HepG2 (cell line): ENCODE data around the gene SNRPF. TPM values are rescaled to one million over a fixed set of nuclear protein-coding genes. Genes with fewer than 3 reads are reported as not detected.
A peak's percentile ranks its signal among the peaks of the same experiment; 100 is the strongest.

Experiments
- CHD2 ChIP-seq: IDR thresholded peaks from 2 replicates; pipeline ENCODE4 v1.6.1; 2011; ENCODE audit warnings: low read depth, low read length, improper control_type of control experiment
- GZF1 ChIP-seq: sonication (generic); formaldehyde crosslinking; IDR thresholded peaks from 2 replicates; pipeline ENCODE4 v1.5.1; 2020; ENCODE audit warnings: mild to moderate bottlenecking, missing genetic modification reagents
- HOXD1 ChIP-seq: sonication (generic); formaldehyde crosslinking; IDR thresholded peaks from 2 replicates; pipeline ENCODE4 v1.5.0; 2020; ENCODE audit warnings: missing genetic modification reagents
- IKZF5 ChIP-seq: IDR thresholded peaks from 2 replicates; pipeline ENCODE4 v1.6.1; 2018; ENCODE audit warnings: missing genetic modification reagents, mild to moderate bottlenecking, missing compliant biosample characterization
- KIAA2018 ChIP-seq: sonication (generic); formaldehyde crosslinking; IDR thresholded peaks from 2 replicates; pipeline ENCODE4 v1.5.0; 2020; ENCODE audit warnings: mild to moderate bottlenecking, missing genetic modification reagents, borderline replicate concordance
- MXI1 ChIP-seq: IDR thresholded peaks from 3 replicates; pipeline ENCODE4 v1.6.1; 2012; ENCODE audit warnings: low read depth, low read length, inconsistent platforms, borderline replicate concordance
- NCOA2 ChIP-seq: sonication (generic); formaldehyde crosslinking; IDR thresholded peaks from 2 replicates; pipeline ENCODE4 v1.8.0; 2022; ENCODE audit warnings: inconsistent platforms
- NFKB2 ChIP-seq: sonication (generic); formaldehyde crosslinking; IDR thresholded peaks from 2 replicates; pipeline ENCODE4 v1.4.0; 2020; ENCODE audit warnings: missing genetic modification reagents, borderline replicate concordance
- PAWR ChIP-seq: sonication (generic); formaldehyde crosslinking; IDR thresholded peaks from 2 replicates; pipeline ENCODE4 v1.4.0; 2020; ENCODE audit warnings: missing genetic modification reagents, mild to moderate bottlenecking, borderline replicate concordance
- RAD21 ChIP-seq: fragments of 450-650 bp; formaldehyde crosslinking; IDR thresholded peaks from 2 replicates; pipeline ENCODE4 v1.5.0; 2020; ENCODE audit warnings: mild to moderate bottlenecking
- SETDB1 ChIP-seq: sonication (generic); formaldehyde crosslinking; IDR thresholded peaks from 2 replicates; pipeline ENCODE4 v1.5.1; 2020; ENCODE audit warnings: missing genetic modification reagents, mild to moderate bottlenecking, borderline replicate concordance
- SNAI1 ChIP-seq: sonication (generic); formaldehyde crosslinking; IDR thresholded peaks from 2 replicates; pipeline ENCODE4 v1.5.0; 2020; ENCODE audit warnings: mild to moderate bottlenecking, missing genetic modification reagents, borderline replicate concordance
- SRSF4 ChIP-seq: fragments of 200-400 bp; formaldehyde crosslinking; IDR thresholded peaks from one replicate; pipeline ENCODE4 v1.6.1; 2018; ENCODE audit warnings: mild to moderate bottlenecking, low read depth, low read length, moderate library complexity; ENCODE audit not compliant: poor library complexity, severe bottlenecking
- ZBTB37 ChIP-seq: sonication (generic); formaldehyde crosslinking; IDR thresholded peaks from 2 replicates; pipeline ENCODE4 v1.4.0; 2020; ENCODE audit warnings: mild to moderate bottlenecking, missing genetic modification reagents
- ZNF605 ChIP-seq: sonication (generic); formaldehyde crosslinking; IDR thresholded peaks from 2 replicates; pipeline ENCODE4 v1.8.0; 2022; ENCODE audit warnings: mild to moderate bottlenecking, missing genetic modification reagents
- ZNF883 ChIP-seq: sonication (generic); formaldehyde crosslinking; IDR thresholded peaks from 2 replicates; pipeline ENCODE4 v1.5.1; 2020; ENCODE audit warnings: mild to moderate bottlenecking, missing genetic modification reagents; ENCODE audit errors: not compliant biosample characterization
- polyA plus RNA-seq, 8 experiments: library from polyadenylated mRNA; depleted of rRNA in 3 of 8; stranded (reverse) in 7 of 8; unstranded in 1 of 8; fragments of >200 nt; fragmentation: Illumina TruSeq in 4 of 8; extraction: Trizol in 4 of 8; gene quantifications; 2 replicates each; pipeline versions ENCODE4 v1.2.1 to v1.2.3, GENCODE V29; 2011 to 2016; ENCODE audit warnings: low read depth in 4 of 8, missing spikeins in 1 of 8, mixed read lengths in 1 of 8; ENCODE audit not compliant: insufficient read depth in 1 of 8
- total RNA-seq, 5 experiments: library from RNA; depleted of rRNA; stranded (reverse); fragments of >200 nt; fragmentation: Illumina TruSeq; extraction: Trizol; gene quantifications; 2 replicates each; pipeline ENCODE4 v1.2.3, GENCODE V29; 2016; ENCODE audit warnings: low read depth in 1 of 5

SNRPF gene
- total and polyA plus RNA-seq, 2 of the 13 experiments (the other 11 are each of a cell fraction or from before 2014, with no cell fraction given): 31.7 to 77.2 TPM

GRCh38 chr12:95858451-95859343, at the start of gene SNRPF (continued):
- no peak for TF ChIP-seq ZBTB37 (CRISPR knock-in tag)
- no peak; the same call in 1 of the 2 replicates for TF ChIP-seq IKZF5 (CRISPR knock-in tag)
- TF ChIP-seq NCOA2 (CRISPR knock-in tag): no peak; the same call in none of the 2 replicates
- TF ChIP-seq PAWR (CRISPR knock-in tag): no peak
- TF ChIP-seq SRSF4: no peak
- peak; percentile 73; the same call in 1 of the 2 replicates for TF ChIP-seq HOXD1 (CRISPR knock-in tag)
- TF ChIP-seq NFKB2: peak; percentile 86; the same call in 1 of the 2 replicates
- 0 out of 2 replicates have a peak, but pooled peaks have one; percentile 56 for TF ChIP-seq SNAI1 (CRISPR knock-in tag)
- 0 out of 2 replicates have a peak, but pooled peaks have one; percentile 65 for TF ChIP-seq GZF1 (CRISPR knock-in tag)
- no peak for TF ChIP-seq KIAA2018 (CRISPR knock-in tag)
- TF ChIP-seq RAD21: peak; percentile 29
- peak; percentile 81; the same call in 1 of the 2 replicates for TF ChIP-seq ZNF605
- peak; percentile 98 for TF ChIP-seq MXI1
- TF ChIP-seq SETDB1: no peak
- peak; percentile 82 for TF ChIP-seq CHD2
- TF ChIP-seq ZNF883 (CRISPR knock-in tag): peak; percentile 61
